Measurements from ENCODE around the gene CEP250.

DNA sequence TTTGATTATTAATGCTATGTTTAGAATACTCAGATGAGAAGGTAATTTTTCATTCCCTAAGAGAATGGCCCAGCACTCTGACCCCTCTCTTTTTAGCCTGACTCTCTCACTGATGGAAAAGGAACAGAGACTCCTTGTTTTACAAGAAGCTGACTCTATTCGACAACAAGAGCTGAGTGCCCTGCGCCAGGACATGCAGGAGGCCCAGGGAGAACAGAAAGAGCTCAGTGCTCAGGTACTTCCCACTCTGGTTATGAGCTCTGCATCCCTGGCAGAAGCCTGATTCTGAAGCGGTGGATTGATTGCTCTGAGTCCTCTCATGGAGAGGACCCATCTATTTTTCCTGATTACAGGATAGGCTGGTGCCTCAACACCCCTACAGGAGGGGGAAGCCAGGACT is 41.1 kb downstream of the CEP250 start:
- no peak for TF ChIP-seq POLR2A (IDR thresholded peaks at IDR 0.05)
- TF ChIP-seq, protein P1, sequence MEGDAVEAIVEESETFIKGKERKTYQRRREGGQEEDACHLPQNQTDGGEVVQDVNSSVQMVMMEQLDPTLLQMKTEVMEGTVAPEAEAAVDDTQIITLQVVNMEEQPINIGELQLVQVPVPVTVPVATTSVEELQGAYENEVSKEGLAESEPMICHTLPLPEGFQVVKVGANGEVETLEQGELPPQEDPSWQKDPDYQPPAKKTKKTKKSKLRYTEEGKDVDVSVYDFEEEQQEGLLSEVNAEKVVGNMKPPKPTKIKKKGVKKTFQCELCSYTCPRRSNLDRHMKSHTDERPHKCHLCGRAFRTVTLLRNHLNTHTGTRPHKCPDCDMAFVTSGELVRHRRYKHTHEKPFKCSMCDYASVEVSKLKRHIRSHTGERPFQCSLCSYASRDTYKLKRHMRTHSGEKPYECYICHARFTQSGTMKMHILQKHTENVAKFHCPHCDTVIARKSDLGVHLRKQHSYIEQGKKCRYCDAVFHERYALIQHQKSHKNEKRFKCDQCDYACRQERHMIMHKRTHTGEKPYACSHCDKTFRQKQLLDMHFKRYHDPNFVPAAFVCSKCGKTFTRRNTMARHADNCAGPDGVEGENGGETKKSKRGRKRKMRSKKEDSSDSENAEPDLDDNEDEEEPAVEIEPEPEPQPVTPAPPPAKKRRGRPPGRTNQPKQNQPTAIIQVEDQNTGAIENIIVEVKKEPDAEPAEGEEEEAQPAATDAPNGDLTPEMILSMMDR (IDR thresholded peaks at IDR 0.05 in 4 of 5, conservative IDR thresholded peaks at IDR 0.05 in 1 of 5), result no peak
